ENCODE results near the gene ABL1.
"Not testable (repeated sequence)": the region's sequence is repeated elsewhere in the genome, so short reads cannot be mapped to it uniquely, and the experiment has no call there.

ABL1 gene

DNA sequence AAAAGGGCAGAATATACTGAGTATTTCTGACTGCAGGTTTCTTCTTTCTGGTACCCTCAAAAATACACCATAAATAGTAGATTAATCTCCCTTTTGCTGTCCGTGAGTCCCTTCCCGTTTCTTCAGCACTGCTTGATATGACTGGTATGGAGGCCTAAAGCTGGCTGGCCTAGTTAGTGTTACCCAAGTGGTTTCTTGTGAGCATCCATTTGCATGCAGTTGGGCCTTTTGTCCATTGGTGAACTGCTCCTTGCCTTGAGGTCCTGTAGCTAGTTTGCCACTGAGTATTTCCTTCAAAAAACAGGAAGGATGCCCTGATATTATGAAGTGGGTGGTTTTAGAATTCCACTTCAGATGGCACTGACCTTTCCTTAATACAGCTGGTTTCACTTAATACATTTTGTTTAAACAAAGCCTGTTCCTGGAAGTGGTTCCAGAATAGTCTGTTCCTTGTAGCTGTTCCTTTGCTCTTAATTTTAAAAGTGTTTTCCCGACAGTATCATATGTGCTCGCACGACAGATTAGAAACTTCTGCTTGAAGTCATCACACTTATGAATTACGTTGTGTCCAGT lies 40.0 kb upstream of the ABL1 start:
- Histone ChIP-seq H3K36me3 (ENCODE audit: insufficient read depth, low read length) (no peaks in the 10 kb centered on the region), H3K27ac (ENCODE audit: low read length) (no peak overlapping the region), H3K27me3 (ENCODE audit: insufficient read depth, low read length, poor library complexity) (no peaks in the 10 kb centered on the region), H2AFZ (ENCODE audit: low read depth, low read length) (no peak overlapping the region), H4K20me1 (ENCODE audit: insufficient read depth, low read length) (no peaks in the 10 kb centered on the region), H3K4me1 (ENCODE audit: insufficient read depth, low read length) (no peaks in the 10 kb centered on the region), H3K9me3 (ENCODE audit: insufficient read depth, low read length, severe bottlenecking) (no peaks in the 10 kb centered on the region), H3K79me2 (ENCODE audit: insufficient read depth, low read length) (peaks cover 6% of the 10 kb centered on the region; the same call in 1 of the 2 replicates), H3K9ac (ENCODE audit: low read depth, low read length) (no peak overlapping the region), H3K4me2 (ENCODE audit: insufficient read depth, low read length) (no peak overlapping the region), H3K4me3 (ENCODE audit: low read depth in 1 of 2, low read length in 2 of 2) (no peak overlapping the region)
- DNase-seq (no peak), ATAC-seq (ENCODE audit: insufficient read depth, low read depth) (no peak)
- no peak for TF ChIP-seq CTCF (IDR thresholded peaks at IDR 0.05; ENCODE audit: borderline replicate concordance, extremely low read depth, low read length, poor library complexity, severe bottlenecking)
- no peak for TF ChIP-seq EZH2 (IDR thresholded peaks at IDR 0.05; ENCODE audit: borderline replicate concordance, low read depth, low read length, severe bottlenecking)

DNA sequence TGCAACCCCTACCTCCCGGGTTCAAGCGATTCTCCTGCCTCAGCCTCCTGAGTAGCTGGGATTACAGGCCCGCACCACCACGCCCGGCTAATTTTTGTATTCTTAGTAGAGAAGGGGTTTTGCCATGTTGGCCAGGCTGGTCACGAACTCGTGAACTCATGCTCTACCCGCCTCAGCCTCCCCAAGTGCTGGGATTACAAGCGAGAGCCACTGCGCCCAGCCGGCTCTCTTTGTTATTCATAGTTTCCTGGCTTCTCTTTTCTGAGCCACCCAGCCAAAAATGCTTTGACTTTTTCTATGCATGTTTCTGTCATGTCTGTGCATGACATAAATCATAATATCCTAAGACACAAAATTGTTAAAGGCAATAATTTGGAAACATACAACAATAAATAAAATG lies 31.9 kb upstream of the ABL1 start:
- H3K27me3 ChIP-seq (ENCODE audit: insufficient read depth, low read length, poor library complexity); H3K9ac ChIP-seq (ENCODE audit: low read depth, low read length); H2AFZ ChIP-seq (ENCODE audit: low read depth, low read length); H3K36me3 ChIP-seq (ENCODE audit: insufficient read depth, low read length); H3K79me2 ChIP-seq (ENCODE audit: insufficient read depth, low read length); H3K27ac ChIP-seq (ENCODE audit: low read length); DNase-seq; H3K4me2 ChIP-seq (ENCODE audit: insufficient read depth, low read length); H4K20me1 ChIP-seq (ENCODE audit: insufficient read depth, low read length); H3K4me3 ChIP-seq (ENCODE audit: low read depth in 1 of 2, low read length in 2 of 2); H3K9me3 ChIP-seq (ENCODE audit: insufficient read depth, low read length, severe bottlenecking); H3K4me1 ChIP-seq (ENCODE audit: insufficient read depth, low read length); ATAC-seq (ENCODE audit: insufficient read depth, low read depth): not testable (repeated sequence)

- ATAC-seq (ENCODE audit: insufficient read depth, low read depth): no peak
- H3K27ac ChIP-seq (ENCODE audit: low read length): no peak overlapping the region
These were observed 29.3 kb upstream of the ABL1 start for GRCh38 chr9:130805510-130806326.

More at GRCh38 chr9:130805510-130806326, 29.3 kb upstream of the ABL1 start:
- TF ChIP-seq EZH2 (IDR thresholded peaks at IDR 0.05; ENCODE audit: borderline replicate concordance, low read depth, low read length, severe bottlenecking) (no peak), CTCF (IDR thresholded peaks at IDR 0.05; ENCODE audit: borderline replicate concordance, extremely low read depth, low read length, poor library complexity, severe bottlenecking) (no peak)
- Histone ChIP-seq H3K27me3 (ENCODE audit: insufficient read depth, low read length, poor library complexity) (no peaks in the 10 kb centered on the region), H2AFZ (ENCODE audit: low read depth, low read length) (no peak overlapping the region), H3K79me2 (ENCODE audit: insufficient read depth, low read length) (peaks cover 8% of the 10 kb centered on the region; the same call in 1 of the 2 replicates), H3K36me3 (ENCODE audit: insufficient read depth, low read length) (no peaks in the 10 kb centered on the region), H3K4me2 (ENCODE audit: insufficient read depth, low read length) (no peak overlapping the region), H4K20me1 (ENCODE audit: insufficient read depth, low read length) (no peaks in the 10 kb centered on the region), H3K9me3 (ENCODE audit: insufficient read depth, low read length, severe bottlenecking) (no peaks in the 10 kb centered on the region), H3K4me1 (ENCODE audit: insufficient read depth, low read length) (no peaks in the 10 kb centered on the region), H3K9ac (ENCODE audit: low read depth, low read length) (no peak overlapping the region), H3K4me3 (ENCODE audit: low read depth in 1 of 2, low read length in 2 of 2) (no peak overlapping the region)
- DNase-seq: no peak
